AG09319 (cell line): ENCODE data around the gene EDEM3.

Experiments
- DNase-seq: peaks from one replicate; pipeline ENCODE4 v3.0.0-alpha.2; 2010; ENCODE audit warnings: low read depth; ENCODE audit errors: extremely low read depth
- TF ChIP-seq, protein P1 (sequence below): IDR thresholded peaks from 2 replicates; pipeline ENCODE4 v1.5.1; 2011; ENCODE audit warnings: low read depth, mild to moderate bottlenecking, inconsistent platforms, low read length, moderate library complexity

The EDEM3 gene

DNA sequence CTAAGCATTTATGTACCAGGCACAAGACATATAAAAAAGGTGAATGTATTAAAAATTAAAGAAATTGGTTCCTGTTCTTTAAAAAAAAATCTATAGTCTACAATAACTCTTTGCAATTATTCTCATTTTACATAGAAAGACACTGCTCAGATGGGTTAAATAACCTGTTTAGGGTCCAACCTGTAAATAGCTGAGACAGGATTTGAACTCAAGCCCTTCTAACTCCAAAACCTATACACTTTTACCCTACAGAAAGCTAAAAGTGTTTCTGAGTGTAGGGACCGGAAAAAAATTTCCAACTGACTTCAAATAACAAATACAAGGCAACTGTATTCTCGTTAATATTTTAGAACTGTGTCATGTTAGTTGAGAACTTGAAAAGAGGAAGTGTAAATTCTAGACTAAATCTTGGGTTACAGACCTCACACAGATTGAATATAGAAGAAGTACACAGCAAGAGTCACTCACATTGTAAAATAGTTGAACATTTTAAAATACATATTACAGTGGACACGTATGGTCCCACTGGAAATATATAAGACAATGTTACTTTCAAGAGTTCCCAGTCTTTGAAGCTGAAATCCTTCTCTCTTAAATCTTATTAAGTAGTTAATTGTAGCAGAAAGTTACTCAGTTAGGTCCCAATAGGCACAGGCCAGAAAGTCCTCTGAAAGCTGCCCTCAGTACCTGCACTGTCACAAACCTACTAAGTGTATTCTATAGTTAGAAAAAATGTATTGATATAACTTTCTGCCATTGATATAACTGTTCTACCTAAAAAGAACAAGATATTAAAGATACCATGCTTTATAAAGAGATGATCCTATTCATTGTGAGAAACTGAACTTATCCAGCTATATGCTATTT lies 7.3 kb downstream of the EDEM3 start:
- TF ChIP-seq, protein P1, sequence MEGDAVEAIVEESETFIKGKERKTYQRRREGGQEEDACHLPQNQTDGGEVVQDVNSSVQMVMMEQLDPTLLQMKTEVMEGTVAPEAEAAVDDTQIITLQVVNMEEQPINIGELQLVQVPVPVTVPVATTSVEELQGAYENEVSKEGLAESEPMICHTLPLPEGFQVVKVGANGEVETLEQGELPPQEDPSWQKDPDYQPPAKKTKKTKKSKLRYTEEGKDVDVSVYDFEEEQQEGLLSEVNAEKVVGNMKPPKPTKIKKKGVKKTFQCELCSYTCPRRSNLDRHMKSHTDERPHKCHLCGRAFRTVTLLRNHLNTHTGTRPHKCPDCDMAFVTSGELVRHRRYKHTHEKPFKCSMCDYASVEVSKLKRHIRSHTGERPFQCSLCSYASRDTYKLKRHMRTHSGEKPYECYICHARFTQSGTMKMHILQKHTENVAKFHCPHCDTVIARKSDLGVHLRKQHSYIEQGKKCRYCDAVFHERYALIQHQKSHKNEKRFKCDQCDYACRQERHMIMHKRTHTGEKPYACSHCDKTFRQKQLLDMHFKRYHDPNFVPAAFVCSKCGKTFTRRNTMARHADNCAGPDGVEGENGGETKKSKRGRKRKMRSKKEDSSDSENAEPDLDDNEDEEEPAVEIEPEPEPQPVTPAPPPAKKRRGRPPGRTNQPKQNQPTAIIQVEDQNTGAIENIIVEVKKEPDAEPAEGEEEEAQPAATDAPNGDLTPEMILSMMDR, result no peak

DNA sequence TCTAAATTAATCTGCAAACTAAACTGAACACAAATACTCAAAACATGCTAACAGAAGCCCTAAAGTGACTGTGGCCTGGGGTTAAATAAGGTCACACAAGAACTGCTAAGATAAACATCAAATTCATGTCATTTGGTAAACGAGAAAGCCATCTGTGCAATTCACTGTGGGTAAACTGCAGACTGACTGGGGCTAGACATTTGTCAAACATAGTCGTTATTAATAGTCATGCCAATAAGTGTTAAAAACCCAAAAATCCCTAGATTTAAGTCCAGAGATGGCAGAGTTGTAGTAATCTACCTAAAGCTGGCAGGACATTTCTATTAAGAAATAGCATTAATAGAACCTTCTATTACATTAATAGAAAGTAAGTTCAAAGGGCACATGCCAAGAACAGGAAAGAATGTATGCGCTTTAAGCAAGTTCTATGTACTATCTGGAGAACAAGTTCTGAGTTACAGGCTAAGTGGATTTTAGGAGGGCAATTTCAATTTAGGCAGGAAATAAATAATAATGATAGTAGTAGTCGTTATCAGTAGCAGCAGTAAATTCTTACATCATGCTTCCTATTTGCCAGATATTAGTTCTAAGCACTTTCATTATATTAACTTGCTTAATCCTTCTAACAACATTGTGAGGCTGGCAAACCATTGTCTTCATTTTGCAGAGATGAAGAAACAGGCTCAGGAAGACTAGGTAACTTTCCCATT lies 8.6 kb downstream of the EDEM3 start:
- DNase-seq, result no peak
- TF ChIP-seq, protein P1, result no peak

More for the DNA sequence above, 7.3 kb downstream of the EDEM3 start:
- no peak for DNase-seq

DNA sequence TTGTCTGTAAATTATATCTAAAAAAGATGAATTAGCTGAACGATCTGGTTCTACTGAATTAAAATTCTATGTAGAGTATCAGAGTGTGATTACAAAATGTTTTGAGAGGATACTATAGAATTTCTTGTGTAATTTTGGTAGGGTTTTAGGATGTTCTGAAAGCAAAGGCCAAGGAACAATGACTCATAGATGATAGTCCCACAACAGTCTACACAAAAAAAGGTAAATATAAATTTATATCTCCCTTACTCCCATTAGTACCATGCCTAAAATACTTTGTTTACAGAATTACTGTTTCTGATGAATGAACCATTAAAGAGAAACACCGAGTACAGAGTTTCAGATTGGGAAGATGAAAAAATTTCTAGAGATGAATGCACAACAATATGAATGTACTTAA lies 9.5 kb downstream of the EDEM3 start:
- TF ChIP-seq, protein P1, result no peak
- DNase-seq, result no peak

DNA sequence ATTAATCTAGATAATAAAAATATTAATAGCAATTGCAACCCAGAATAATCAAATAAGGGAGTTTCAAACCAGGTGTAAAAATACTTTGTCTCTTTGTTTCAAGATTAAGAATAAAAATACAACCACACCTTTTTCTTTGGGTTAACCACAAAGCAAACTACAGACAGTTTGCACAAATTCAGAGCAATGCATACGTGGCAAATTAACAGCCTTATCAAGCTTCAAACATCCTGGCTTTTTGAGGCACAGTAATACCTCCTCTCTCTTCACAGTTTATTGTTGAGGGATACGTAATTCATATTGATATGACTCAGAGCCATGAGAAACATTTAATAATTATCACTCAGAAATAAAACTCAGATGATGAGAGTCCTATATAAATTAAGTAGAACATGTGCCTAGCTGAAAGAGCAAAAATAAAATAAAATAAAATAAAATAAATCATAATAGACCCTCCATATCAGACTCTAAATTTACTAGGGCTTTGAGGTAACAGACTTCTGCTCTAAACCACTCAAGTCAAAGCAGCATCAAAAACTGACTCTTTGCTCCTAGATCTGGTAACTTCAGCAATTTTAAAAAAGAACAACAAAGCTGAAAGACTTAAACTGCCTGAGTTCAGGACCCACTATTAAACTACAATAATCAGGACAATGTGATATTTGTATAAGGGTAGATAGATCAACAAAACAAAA lies 11.4 kb downstream of the EDEM3 start:
- TF ChIP-seq, protein P1, result no peak
- DNase-seq, result no peak

DNA sequence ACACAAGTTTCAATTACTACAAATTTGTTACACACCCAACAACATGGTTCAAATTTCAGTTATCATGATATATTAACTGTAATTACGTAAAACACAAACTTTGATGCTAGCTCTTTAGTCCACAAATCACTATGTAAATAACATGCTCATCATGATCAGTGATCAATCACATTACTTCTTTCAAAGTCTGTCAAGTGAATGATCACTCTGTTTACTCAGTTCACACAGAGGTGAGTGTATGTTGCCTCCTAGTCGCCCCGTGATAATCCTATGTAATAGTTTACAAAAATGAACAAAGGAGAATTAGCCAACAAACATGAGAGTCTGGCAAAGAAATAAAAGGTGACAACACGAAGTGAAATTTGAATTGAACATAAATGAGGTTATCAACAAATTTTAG lies 14.3 kb downstream of the EDEM3 start:
- TF ChIP-seq, protein P1, result no peak
- DNase-seq, result no peak

DNA sequence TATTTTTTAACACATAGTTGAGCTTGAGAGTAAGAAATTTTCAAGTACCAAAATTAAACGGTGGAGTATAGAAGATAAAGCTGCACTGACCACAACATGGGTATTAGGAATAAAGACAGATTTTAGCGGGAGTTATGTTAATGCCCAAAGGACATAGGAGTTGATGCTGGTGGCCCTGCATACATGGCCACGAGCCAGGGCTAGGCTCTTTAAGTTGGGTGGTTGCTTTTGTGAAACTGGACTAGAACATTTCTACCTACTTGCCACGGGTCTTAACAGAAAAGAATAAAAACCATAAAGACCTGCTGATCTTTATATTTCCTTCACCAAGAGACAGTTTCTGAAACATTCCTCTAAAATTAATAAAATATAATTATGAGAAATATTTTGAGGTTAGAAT lies 14.9 kb downstream of the EDEM3 start:
- TF ChIP-seq, protein P1, result no peak
- DNase-seq, result no peak
